Measurements from ENCODE around the gene DNAAF2. TPM values are rescaled to one million over a fixed set of nuclear protein-coding genes. Genes with fewer than 3 reads are reported as not detected.
A peak's percentile ranks its signal among the peaks of the same experiment; 100 is the strongest.
"Not testable (repeated sequence)": the region's sequence is repeated elsewhere in the genome, so short reads cannot be mapped to it uniquely, and the experiment has no call there.

The DNAAF2 gene
- total RNA-seq, 2 donors from 2014 or later = 8.6 to 9.1 TPM

DNA sequence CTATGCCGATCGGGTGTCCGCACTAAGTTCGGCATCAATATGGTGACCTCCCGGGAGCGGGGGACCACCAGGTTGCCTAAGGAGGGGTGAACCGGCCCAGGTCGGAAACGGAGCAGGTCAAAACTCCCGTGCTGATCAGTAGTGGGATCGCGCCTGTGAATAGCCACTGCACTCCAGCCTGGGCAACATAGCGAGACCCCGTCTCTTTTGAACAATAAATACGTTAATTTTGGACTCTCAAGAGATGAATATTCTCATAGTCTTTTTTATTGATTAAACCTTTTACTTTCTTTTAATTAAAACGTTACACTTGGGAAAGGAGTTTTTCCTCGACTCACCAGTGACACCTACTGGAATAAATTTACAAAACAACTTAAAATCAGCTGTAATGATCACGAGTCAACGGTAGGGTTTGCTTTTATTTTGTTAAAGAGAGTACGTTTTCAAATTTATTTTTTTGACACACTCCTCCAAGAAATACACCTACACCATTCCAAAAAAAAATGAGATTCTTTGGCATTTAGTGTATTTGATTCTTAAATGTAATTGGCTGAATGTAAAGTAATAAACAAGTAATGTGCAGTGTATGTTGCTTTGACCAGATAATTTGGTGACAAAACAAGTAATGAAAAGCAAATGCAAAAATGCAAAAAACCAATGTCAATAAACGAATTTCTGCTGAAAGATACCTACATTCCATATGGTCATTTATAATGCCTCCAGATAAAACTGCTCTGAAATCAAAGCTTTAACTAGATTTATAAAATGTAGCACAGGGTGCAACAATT, 48.2 kb downstream of the DNAAF2 start:
- Histone ChIP-seq H3K36me3 (peaks cover 7% of the 10 kb centered on the region), H3K9me3 (no peaks in the 10 kb centered on the region), H3K27ac (peak overlapping the region; percentile 89), H3K4me3 (peak overlapping the region; percentile 95), H3K27me3 (replicated peaks; ENCODE audit: insufficient read depth) (no peaks in the 10 kb centered on the region), H3K4me1 (ENCODE audit: control insufficient read depth in 1 of 2, low read depth in 2 of 2) (peaks cover 21 to 24% of the 10 kb centered on the region in 2 donors)
- TF ChIP-seq, protein P1, sequence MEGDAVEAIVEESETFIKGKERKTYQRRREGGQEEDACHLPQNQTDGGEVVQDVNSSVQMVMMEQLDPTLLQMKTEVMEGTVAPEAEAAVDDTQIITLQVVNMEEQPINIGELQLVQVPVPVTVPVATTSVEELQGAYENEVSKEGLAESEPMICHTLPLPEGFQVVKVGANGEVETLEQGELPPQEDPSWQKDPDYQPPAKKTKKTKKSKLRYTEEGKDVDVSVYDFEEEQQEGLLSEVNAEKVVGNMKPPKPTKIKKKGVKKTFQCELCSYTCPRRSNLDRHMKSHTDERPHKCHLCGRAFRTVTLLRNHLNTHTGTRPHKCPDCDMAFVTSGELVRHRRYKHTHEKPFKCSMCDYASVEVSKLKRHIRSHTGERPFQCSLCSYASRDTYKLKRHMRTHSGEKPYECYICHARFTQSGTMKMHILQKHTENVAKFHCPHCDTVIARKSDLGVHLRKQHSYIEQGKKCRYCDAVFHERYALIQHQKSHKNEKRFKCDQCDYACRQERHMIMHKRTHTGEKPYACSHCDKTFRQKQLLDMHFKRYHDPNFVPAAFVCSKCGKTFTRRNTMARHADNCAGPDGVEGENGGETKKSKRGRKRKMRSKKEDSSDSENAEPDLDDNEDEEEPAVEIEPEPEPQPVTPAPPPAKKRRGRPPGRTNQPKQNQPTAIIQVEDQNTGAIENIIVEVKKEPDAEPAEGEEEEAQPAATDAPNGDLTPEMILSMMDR (IDR thresholded peaks at IDR 0.05) = peak; percentile 76
- DNase-seq (ENCODE audit: low spot score) (no peak), ATAC-seq (ENCODE audit: insufficient number of reproducible peaks, low FRiP score, low read depth) (peak; percentile 40)

DNA sequence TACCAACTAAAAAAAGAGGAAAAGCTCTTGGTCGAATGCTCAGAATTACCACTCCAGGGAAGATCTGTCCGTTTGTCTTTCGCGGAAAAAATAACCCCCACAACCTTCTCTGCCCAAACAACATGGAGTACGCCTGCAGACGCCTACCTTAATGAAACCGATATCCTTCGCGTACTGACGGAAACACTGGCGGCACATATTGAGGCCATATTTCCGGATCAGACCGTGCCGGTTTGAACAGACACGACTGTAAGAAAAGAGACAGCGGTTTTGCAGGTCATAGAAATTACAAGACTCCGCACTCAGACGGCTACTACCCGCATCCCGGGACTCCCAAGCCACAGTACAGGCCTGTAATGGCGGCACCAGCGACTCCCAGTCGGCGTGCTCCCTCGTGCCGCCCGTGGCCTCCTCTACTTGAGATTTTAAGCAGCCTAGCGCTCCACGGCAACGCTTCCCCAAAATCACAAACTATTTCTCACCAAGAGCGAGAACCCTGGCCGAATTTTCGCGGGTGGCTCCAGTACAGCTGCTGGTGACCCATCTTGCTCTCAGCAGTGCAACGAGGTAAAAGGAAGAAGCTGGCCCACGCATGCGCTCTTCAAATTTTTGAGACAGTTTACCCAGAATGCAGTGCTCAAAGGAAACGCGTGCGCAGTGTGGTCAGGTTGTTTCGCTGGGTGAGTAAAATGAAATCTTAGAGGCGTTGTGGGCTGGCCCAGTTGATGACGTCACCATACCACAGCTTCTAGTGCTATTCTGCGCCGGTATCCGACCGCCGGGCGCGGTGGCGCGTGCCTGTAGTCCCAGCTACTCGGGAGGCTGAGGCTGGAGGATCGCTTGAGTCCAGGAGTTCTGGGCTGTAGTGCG, 49.0 kb downstream of the DNAAF2 start, which contains the start of gene RPS29:
TSS of gene RPS29 (minus strand) at position 578 of the 870 bp plus-strand sequence. CDS start at position 544, 34 bp downstream.
- peak; percentile 96 for DNase-seq (ENCODE audit: low spot score)
- H3K4me1 ChIP-seq (ENCODE audit: control insufficient read depth in 1 of 2, low read depth in 2 of 2) = peaks cover 21 to 24% of the 10 kb centered on the region in 2 donors
- TF ChIP-seq, protein P1 (IDR thresholded peaks at IDR 0.05) = no peak
- peak within 1 kb of the TSS; percentile 95 for H3K4me3 ChIP-seq
- no peaks in the 10 kb centered on the region for H3K9me3 ChIP-seq
- ATAC-seq (ENCODE audit: insufficient number of reproducible peaks, low FRiP score, low read depth) = peak; percentile 99
- no peaks in the 10 kb centered on the region for H3K27me3 ChIP-seq (replicated peaks; ENCODE audit: insufficient read depth)
- H3K36me3 ChIP-seq = peaks cover 7% of the 10 kb centered on the region
- H3K27ac ChIP-seq = peak within 1 kb of the TSS; percentile 89

DNA sequence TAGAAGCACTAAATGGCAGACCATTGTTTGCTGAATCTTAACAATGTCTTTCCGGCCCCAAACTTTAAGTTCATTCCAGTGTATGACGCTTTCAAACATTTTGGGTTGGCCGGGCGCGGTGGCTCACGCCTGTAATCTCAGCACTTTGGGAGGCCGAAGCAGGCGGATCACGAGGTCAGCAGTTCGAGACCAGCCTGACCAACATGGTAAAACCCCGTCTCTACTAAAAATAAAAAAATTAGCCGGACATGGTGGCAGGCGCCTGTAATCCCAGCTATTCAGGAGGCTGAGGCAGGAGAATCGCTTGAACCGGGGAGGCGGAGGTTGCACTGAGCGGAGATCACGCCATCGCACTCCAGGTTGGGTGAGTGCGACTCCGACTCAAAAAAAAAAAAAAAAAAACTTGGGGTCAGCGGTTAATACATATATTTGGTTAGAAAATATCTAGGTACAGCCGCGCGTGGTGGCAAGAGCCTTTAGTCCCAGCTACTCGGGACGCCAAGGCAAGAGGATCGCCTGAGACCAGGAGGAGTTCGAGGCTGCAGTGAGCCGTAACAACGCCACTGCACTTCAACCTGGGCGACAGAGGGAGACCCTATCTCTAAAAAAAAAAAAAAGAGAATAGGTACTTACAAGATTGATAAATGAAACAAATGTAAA, 49.9 kb downstream of the DNAAF2 start:
- H3K36me3 ChIP-seq; H3K9me3 ChIP-seq; DNase-seq (ENCODE audit: low spot score); ATAC-seq (ENCODE audit: insufficient number of reproducible peaks, low FRiP score, low read depth); H3K27me3 ChIP-seq (replicated peaks; ENCODE audit: insufficient read depth): not testable (repeated sequence)
- Histone ChIP-seq H3K27ac (peak overlapping the region; percentile 89), H3K4me1 (ENCODE audit: control insufficient read depth in 1 of 2, low read depth in 2 of 2) (peaks cover 21 to 27% of the 10 kb centered on the region in 2 donors), H3K4me3 (peak overlapping the region; percentile 95)

DNA sequence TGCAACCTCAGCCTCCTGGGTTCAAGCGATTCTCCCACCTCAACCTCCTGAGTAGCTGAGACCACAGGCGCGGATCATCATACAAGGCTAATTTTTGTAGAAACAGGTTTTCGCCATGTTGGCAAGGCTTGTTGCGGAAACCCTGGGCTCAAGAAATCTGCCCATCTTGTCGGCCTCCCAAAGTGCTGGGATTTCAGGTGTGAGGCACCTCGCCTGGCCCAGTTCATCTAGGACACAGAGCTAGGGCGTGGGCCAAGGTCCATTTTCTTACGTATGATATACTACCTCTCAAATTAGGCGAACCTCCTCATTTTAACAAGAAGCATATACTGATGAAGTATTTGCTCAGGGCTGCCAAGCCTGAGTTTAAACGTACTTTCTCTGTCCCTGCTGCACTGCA, 51.0 kb downstream of the DNAAF2 start:
- no peak overlapping the region for H3K27ac ChIP-seq
- H3K9me3 ChIP-seq = no peaks in the 10 kb centered on the region
- TF ChIP-seq, protein P1 (IDR thresholded peaks at IDR 0.05) = no peak
- ATAC-seq (ENCODE audit: insufficient number of reproducible peaks, low FRiP score, low read depth) = no peak
- peaks cover 7% of the 10 kb centered on the region for H3K36me3 ChIP-seq
- H3K4me1 ChIP-seq (ENCODE audit: control insufficient read depth in 1 of 2, low read depth in 2 of 2) = peaks cover 21 to 27% of the 10 kb centered on the region in 2 donors
- H3K27me3 ChIP-seq (replicated peaks; ENCODE audit: insufficient read depth) = no peaks in the 10 kb centered on the region
- no peak for DNase-seq (ENCODE audit: low spot score)
- no peak overlapping the region for H3K4me3 ChIP-seq

DNA sequence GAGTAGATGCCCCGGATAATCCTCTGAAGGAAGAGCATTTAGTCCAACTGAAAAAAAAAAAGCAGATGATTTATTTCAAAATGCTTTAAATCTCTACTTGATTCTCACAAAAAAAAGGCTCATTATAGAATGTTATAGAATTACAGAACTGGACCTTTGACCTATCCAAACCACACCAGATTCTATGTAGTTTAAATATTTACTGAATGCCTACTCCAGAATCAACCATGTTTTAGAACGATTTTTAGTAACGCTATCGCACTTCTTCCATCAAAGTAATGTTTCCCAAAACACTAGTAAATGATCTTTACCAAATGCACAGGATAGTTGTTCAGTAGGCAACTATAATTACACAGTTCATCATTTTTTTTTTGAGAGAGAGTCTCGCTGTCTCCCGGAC, 51.4 kb downstream of the DNAAF2 start:
- Histone ChIP-seq H3K27me3 (replicated peaks; ENCODE audit: insufficient read depth) (no peaks in the 10 kb centered on the region), H3K9me3 (no peaks in the 10 kb centered on the region), H3K4me1 (ENCODE audit: control insufficient read depth in 1 of 2, low read depth in 2 of 2) (peaks cover 21 to 27% of the 10 kb centered on the region in 2 donors), H3K36me3 (peaks cover 7% of the 10 kb centered on the region), H3K4me3 (no peak overlapping the region), H3K27ac (no peak overlapping the region)
- no peak for DNase-seq (ENCODE audit: low spot score)
- TF ChIP-seq, protein P1 (IDR thresholded peaks at IDR 0.05) = no peak
- no peak for ATAC-seq (ENCODE audit: insufficient number of reproducible peaks, low FRiP score, low read depth)
